Naive thymus-derived CD8-positive, alpha-beta T cell (primary cell): ENCODE results near the gene HLA-B. TPM values are rescaled to one million over a fixed set of nuclear protein-coding genes. Genes with fewer than 3 reads are reported as not detected.

Experiments
- microRNA-seq: library from miRNA; unstranded; fragments of <30 nt; microRNA quantifications from one replicate; pipeline ENCODE4 v1.2.0, GENCODE V29; 2022; ENCODE audit warnings: borderline microRNAs expressed
- polyA plus RNA-seq, 3 donors: library from polyadenylated mRNA; unstranded; fragments of 300-500 nt; fragmentation: Illumina TruSeq; gene quantifications; one replicate each; pipeline ENCODE4 v1.2.3, GENCODE V29; 2021
- total RNA-seq, 8 experiments: library from RNA in 2 of 8; stranded (reverse) in 2 of 8; gene quantifications; one replicate each; pipeline ENCODE4 v1.2.3 and lab custom pipeline; 2021 to 2026

HLA-B gene
- total and polyA plus RNA-seq, 5 experiments from 2014 or later = 5,337 to 8,548 (median 5,978) TPM

Small RNA genes lying within 50 kb of the gene (microRNA-seq; reads per million reads assigned to microRNA genes)
- 1.4 reads per million for gene MIR6891

Other genes with a start within 250 kb of the HLA-B start
- gene C6orf15, start 244.6 kb downstream of the HLA-B start, total RNA-seq = not detected
- not detected for gene C6orf15, start 244.6 kb downstream of the HLA-B start, polyA plus RNA-seq
- gene PSORS1C1, start 242.4 kb downstream of the HLA-B start, total RNA-seq = not detected
- not detected for gene PSORS1C1, start 242.4 kb downstream of the HLA-B start, polyA plus RNA-seq
- gene CDSN, start 236.7 kb downstream of the HLA-B start, total RNA-seq = not detected
- gene CDSN, start 236.7 kb downstream of the HLA-B start, polyA plus RNA-seq = not detected
- gene PSORS1C2, start 218.1 kb downstream of the HLA-B start, total RNA-seq = not detected
- not detected for gene PSORS1C2, start 218.1 kb downstream of the HLA-B start, polyA plus RNA-seq
- gene CCHCR1, start 199.4 kb downstream of the HLA-B start, total RNA-seq = 10 to 100 TPM; 36.4 to 37.8 TPM
- gene CCHCR1, start 199.4 kb downstream of the HLA-B start, polyA plus RNA-seq = 1 to 10 TPM; 6.3 to 9.2 (median 6.4) TPM
- gene TCF19, start 198.6 kb downstream of the HLA-B start, total RNA-seq = 10 to 100 TPM in 1 of 2 experiments, 1 to 10 TPM in 1; 9.3 to 10.2 TPM
- gene TCF19, start 198.6 kb downstream of the HLA-B start, polyA plus RNA-seq = 1 to 10 TPM; 5.6 to 9.7 (median 8.4) TPM
- gene POU5F1, start 186.5 kb downstream of the HLA-B start, total RNA-seq = 1 to 10 TPM in 1 of 2 experiments, under 1 TPM in 1; 0.85 to 1.6 TPM
- not detected for gene POU5F1, start 186.5 kb downstream of the HLA-B start, polyA plus RNA-seq
- gene HLA-C, start 85.1 kb downstream of the HLA-B start, total RNA-seq = 1,000 to 10,000 TPM; 1,354 to 1,362 TPM
- gene HLA-C, start 85.1 kb downstream of the HLA-B start, polyA plus RNA-seq = 1,000 to 10,000 TPM; 2,582 to 3,026 (median 3,019) TPM
- gene MICA, start 46.4 kb upstream of the HLA-B start, total RNA-seq = 10 to 100 TPM; 21.0 to 21.9 TPM
- 1 to 10 TPM; 3.7 to 5.8 (median 5.5) TPM for gene MICA, start 46.4 kb upstream of the HLA-B start, polyA plus RNA-seq
- 10 to 100 TPM; 12.3 to 13.8 TPM for gene MICB, start 141.0 kb upstream of the HLA-B start, total RNA-seq
- 1 to 10 TPM; 3.3 to 4.7 (median 3.8) TPM for gene MICB, start 141.0 kb upstream of the HLA-B start, polyA plus RNA-seq
- not detected for gene MCCD1, start 171.8 kb upstream of the HLA-B start, total RNA-seq
- not detected for gene MCCD1, start 171.8 kb upstream of the HLA-B start, polyA plus RNA-seq
- gene DDX39B, start 184.8 kb upstream of the HLA-B start, total RNA-seq = 100 to 1,000 TPM; 679 to 768 TPM
- gene DDX39B, start 184.8 kb upstream of the HLA-B start, polyA plus RNA-seq = 100 to 1,000 TPM in 1 of 3 donors, 10 to 100 TPM in 2; 53.6 to 104 (median 96.0) TPM
- gene ATP6V1G2, start 189.4 kb upstream of the HLA-B start, total RNA-seq = 1 to 10 TPM; 7.9 TPM
- under 1 TPM in 2 of 3 donors, not detected in 1; 0.55 to 0.56 TPM for gene ATP6V1G2, start 189.4 kb upstream of the HLA-B start, polyA plus RNA-seq
- gene NFKBIL1, start 190.4 kb upstream of the HLA-B start, total RNA-seq = 10 to 100 TPM; 14.1 to 15.2 TPM
- 10 to 100 TPM in 1 of 3 donors, 1 to 10 TPM in 2; 8.4 to 10.0 (median 8.5) TPM for gene NFKBIL1, start 190.4 kb upstream of the HLA-B start, polyA plus RNA-seq
- gene LTA, start 215.1 kb upstream of the HLA-B start, total RNA-seq = 10 to 100 TPM; 14.3 to 16.2 TPM
- 10 to 100 TPM; 11.0 to 40.1 (median 29.9) TPM for gene LTA, start 215.1 kb upstream of the HLA-B start, polyA plus RNA-seq
- 1 to 10 TPM; 2.1 to 2.3 TPM for gene TNF, start 218.4 kb upstream of the HLA-B start, total RNA-seq
- under 1 TPM; 0.11 to 0.53 (median 0.37) TPM for gene TNF, start 218.4 kb upstream of the HLA-B start, polyA plus RNA-seq
- 100 to 1,000 TPM; 450 to 469 TPM for gene LTB, start 225.2 kb upstream of the HLA-B start, total RNA-seq
- gene LTB, start 225.2 kb upstream of the HLA-B start, polyA plus RNA-seq = 1,000 to 10,000 TPM in 2 of 3 donors, 100 to 1,000 TPM in 1; 707 to 1,760 (median 1,173) TPM
- 10 to 100 TPM; 13.7 to 19.1 TPM for gene LST1, start 229.1 kb upstream of the HLA-B start, total RNA-seq
- gene LST1, start 229.1 kb upstream of the HLA-B start, polyA plus RNA-seq = 10 to 100 TPM; 13.4 to 18.0 (median 15.0) TPM
- gene NCR3, start 235.8 kb upstream of the HLA-B start, total RNA-seq = 1 to 10 TPM; 8.5 to 8.8 TPM
- gene NCR3, start 235.8 kb upstream of the HLA-B start, polyA plus RNA-seq = 10 to 100 TPM; 54.3 to 86.3 (median 76.0) TPM